22Rv1 (cell line): Measurements from ENCODE around the gene MRPS23.
"Not testable (repeated sequence)": the region's sequence is repeated elsewhere in the genome, so short reads cannot be mapped to it uniquely, and the experiment has no call there.

Source experiments
- H3K27ac ChIP-seq: fragments of 450-650 bp; 2 replicates; pipeline ENCODE4 v1.5.1; 2017
- ZFX ChIP-seq: fragments of 450-650 bp; IDR thresholded peaks from 2 replicates; pipeline ENCODE4 v1.6.1; 2017; ENCODE audit warnings: antibody characterized with exemption, borderline replicate concordance
- TF ChIP-seq, protein P1 (sequence below): fragments of 450-650 bp; IDR thresholded peaks from 2 replicates; pipeline ENCODE4 v1.5.1; 2017; ENCODE audit warnings: mild to moderate bottlenecking

MRPS23 gene

DNA sequence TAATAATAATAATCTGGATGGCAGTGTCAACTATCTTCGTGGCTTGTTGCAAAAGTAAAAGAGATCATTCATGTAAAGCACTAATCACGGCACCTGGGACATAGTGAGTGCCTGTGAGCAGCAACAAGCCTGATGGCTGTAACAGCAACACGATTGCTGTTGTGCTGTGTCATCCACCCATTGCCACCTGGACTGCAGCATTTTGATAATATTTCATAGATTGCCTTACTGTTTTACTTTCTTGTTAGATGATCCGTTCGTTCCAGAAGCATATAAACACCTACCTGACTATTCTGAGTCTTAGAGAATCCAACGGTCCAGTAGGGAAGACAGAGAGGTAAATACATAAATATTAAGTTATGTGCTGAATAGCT lies 3.1 kb upstream of the MRPS23 start:
- peak overlapping the region; percentile 87 for H3K27ac ChIP-seq
- TF ChIP-seq ZFX: no peak
- TF ChIP-seq, protein P1, sequence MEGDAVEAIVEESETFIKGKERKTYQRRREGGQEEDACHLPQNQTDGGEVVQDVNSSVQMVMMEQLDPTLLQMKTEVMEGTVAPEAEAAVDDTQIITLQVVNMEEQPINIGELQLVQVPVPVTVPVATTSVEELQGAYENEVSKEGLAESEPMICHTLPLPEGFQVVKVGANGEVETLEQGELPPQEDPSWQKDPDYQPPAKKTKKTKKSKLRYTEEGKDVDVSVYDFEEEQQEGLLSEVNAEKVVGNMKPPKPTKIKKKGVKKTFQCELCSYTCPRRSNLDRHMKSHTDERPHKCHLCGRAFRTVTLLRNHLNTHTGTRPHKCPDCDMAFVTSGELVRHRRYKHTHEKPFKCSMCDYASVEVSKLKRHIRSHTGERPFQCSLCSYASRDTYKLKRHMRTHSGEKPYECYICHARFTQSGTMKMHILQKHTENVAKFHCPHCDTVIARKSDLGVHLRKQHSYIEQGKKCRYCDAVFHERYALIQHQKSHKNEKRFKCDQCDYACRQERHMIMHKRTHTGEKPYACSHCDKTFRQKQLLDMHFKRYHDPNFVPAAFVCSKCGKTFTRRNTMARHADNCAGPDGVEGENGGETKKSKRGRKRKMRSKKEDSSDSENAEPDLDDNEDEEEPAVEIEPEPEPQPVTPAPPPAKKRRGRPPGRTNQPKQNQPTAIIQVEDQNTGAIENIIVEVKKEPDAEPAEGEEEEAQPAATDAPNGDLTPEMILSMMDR: no peak

DNA sequence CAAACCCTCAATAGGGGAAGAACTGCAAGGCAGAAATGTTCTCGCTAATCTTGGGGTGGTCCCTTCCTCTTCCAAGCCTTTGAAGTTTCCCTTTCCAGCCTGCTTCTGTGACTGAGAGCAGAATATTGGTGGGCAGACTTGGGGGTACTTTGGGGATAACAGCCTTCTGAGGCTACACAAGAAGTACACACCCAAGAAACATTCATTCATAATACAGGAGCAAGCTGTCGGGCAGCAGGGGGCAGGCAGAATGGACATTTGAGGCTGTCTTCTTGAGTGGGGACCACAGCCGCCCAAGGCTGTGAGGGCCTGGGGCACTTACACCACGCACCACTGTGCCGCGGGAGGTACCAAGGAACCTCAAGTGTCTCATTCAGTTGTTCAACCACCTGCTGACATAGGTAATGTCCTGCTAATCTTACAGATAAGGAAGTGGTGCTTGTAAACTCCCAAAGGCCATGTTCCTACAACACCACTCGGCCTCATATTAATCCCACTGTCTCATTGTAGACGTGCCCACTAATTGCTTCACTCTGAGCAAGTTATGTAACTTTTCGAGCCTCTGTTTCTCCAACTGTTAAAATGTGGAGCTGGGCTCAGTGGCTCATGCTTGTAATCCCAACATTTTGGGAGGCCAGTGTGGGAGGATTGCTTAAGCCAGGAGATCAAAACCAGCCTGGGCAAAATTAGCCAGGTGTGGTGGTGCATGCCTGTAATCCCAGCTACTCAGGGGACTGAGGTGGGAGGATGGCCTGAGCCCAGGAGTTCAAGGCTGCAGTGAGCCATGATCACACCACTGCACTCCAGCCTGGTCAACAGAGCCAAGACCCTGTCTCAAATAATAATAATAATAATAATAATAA lies 2.5 kb upstream of the MRPS23 start:
- TF ChIP-seq, protein P1: no peak
- no peak for TF ChIP-seq ZFX
- H3K27ac ChIP-seq: peak overlapping the region; percentile 87

DNA sequence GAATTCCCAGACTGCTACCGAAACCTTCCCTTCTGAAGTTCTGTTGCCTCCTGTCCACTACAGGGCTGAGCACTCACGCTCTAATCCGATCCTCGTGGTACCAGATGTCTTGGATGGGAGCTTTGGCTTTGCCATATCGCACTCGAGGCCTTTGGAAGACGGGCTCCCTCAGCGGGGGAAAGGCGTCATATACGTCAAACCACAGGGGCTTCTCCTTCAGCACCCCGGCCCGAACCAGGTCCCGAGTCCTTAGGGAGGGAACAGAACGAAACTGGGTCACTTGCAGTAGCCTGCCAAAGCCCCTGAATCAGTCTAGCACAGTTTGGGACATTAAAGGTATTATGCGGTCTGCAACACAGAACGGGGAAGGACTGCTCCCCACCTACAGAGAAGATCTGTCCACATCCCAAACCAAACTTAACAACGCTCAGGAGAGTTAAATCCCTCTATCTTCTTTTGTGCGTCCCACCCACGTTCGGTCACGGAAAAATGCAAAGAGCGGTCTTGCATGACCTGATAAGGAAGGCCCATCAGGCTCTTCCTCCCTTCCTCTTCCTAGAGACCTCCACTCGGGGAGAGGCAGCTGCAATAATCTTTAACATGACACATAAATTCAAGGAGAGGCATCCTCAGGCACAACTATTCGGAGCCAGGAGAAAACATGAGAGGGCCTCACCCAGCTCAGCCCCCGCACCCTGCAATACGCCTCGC lies 526 bp downstream of the MRPS23 start:
- peak overlapping the region; percentile 87 for H3K27ac ChIP-seq
- TF ChIP-seq, protein P1: no peak
- no peak for TF ChIP-seq ZFX

DNA sequence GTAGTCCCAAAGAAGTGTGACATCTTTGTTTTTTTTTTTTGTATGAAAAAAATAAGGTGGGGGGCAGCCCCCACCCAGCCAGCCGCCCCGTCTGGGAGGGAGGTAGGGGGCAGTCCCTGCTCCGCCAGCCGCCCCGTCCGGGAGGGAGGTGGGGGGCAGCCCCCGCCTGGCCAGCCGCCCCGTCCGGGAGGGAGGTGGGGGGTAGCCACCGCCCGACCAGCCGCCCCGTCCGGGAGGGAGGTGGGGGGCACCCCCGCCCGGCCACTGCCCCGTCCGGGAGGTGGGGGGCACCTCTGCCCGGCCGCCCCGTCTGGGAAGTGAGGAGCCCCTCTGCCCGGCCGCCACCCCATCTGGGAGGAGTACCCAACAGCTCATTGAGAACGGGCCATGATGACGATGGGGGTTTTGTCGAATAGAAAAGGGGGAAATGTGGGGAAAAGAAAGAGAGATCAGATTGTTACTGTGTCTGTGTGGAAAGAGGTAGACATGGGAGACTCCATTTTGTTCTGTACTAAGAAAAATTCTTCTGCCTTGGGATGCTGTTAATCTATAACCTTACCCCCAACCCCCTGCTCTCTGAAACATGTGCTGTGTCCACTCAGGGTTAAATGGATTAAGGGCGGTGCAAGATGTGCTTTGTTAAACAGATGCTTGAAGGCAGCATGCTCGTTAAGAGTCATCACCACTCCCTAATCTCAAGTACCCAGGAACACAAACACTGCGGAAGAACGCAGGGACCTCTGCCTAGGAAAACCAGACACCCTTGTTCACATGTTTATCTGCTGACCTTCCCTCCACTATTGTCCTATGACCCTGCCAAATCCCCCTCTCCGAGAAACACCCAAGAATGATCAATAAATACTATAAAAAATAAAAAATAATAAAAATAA lies 3.5 kb downstream of the MRPS23 start:
- H3K27ac ChIP-seq: not testable (repeated sequence)

DNA sequence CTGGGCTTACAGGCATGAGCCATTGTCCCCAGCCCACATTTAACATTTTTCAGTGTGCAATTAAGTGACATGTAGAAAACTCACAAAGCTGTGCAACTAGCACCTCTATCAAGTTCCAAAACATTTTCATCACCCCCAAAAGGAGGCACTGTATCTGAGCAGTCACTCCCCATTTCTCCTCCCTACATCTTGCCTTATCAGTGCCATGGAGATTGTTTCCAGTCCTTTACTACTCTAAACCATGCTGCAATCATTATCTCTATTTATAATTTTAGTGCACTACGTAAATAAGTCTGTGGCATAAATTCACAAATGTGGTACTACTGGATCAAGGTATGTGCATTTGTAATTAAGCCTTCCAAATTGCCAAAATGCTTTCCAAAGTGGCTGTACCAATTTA lies 7.6 kb downstream of the MRPS23 start:
- no peak overlapping the region for H3K27ac ChIP-seq
- TF ChIP-seq ZFX: no peak
- TF ChIP-seq, protein P1: no peak

DNA sequence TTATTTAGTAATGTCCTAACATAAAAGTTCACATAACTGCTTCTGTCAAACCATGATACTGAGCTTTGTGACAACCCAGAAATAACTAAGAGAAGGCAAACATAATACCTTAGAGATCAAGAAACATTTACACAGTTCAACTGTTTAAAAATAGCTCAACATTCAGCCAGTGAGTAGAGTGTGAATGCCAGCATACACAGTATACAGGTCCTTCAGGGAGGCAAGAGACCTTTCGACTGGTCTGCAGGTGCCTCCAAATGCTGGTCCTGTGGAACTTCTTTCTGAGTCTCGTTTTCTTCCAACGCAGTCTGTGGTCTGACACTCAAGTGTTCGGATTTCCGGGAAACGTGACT lies 10.3 kb downstream of the MRPS23 start:
- no peak overlapping the region for H3K27ac ChIP-seq
- no peak for TF ChIP-seq ZFX
- TF ChIP-seq, protein P1: no peak

DNA sequence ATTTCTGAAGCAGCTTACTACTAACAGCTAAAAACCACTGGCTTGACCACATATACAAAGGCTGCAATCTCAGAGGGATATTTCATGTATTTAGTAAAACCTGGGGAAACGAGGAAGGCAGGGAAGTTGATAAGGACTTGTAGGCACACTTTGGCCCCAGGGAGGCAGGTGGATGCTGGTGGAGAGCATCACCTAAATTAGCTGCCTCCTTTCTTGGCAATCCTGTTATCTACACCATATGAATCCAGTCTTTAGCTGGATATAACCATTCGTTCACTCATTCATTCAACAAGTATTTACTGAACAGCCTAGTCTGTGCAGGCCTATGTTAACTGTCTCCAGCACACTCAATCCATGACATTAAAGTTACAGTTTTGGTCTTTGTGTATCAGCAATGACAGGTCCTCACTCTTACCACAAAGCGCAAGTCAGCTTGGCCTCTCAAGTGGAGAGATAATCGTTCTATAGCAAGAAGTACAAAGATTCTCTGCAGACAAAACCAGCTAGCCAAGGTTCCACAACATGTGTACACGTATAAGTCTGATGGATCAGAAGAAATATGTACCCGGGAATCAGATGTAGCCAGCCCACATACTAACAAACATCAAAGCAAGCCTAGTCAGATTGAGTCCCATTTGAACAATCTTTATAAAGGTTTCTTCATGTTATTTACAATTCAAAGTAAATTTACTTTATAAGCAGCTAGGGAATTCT lies 10.8 kb downstream of the MRPS23 start:
- no peak for TF ChIP-seq ZFX
- TF ChIP-seq, protein P1: no peak
- H3K27ac ChIP-seq: no peak overlapping the region
